Large intestine (tissue), 3 donors: ENCODE data around the gene ZNF280D. TPM values are rescaled to one million over a fixed set of nuclear protein-coding genes. Genes with fewer than 3 reads are reported as not detected.

ENCODE experiments used
- DNase-seq, 2 donors: peaks; one replicate each; pipeline versions ENCODE4 v3.0.0 to v3.0.0-alpha.2; 2013
- H3K27ac ChIP-seq: one replicate; pipeline ENCODE4 v1.5.1; 2013; ENCODE audit warnings: low read length
- H3K27me3 ChIP-seq: 2 replicates; pipeline ENCODE4 v1.6.1; 2013; ENCODE audit warnings: low read length; ENCODE audit not compliant: control insufficient read depth, insufficient read depth
- H3K36me3 ChIP-seq: 2 replicates; pipeline ENCODE4 v1.6.1; 2013; ENCODE audit warnings: low read length; ENCODE audit not compliant: control insufficient read depth, insufficient read depth
- H3K4me1 ChIP-seq: one replicate; pipeline ENCODE4 v1.6.1; 2013; ENCODE audit warnings: low read length; ENCODE audit not compliant: control insufficient read depth, insufficient read depth
- H3K4me3 ChIP-seq: one replicate; pipeline ENCODE4 v1.5.1; 2013; ENCODE audit warnings: low read length
- H3K9me3 ChIP-seq: one replicate; pipeline ENCODE4 v1.6.1; 2013; ENCODE audit warnings: mild to moderate bottlenecking, low read depth, low read length, moderate library complexity; ENCODE audit not compliant: control insufficient read depth
- WGBS: methylation state at CpG from one replicate; pipeline ENCODE4 v1.1.5; 2013; ENCODE audit warnings: low lambda C conversion rate; ENCODE audit not compliant: insufficient coverage; 5-methylcytosine and 5-hydroxymethylcytosine counted together
- polyA plus RNA-seq: library from polyadenylated mRNA; unstranded; fragments of 120-200 nt; gene quantifications from one replicate; pipeline ENCODE4 v1.2.1, GENCODE V29; 2013

The ZNF280D gene
- polyA plus RNA-seq, 1 donor: 43.7 TPM

DNA sequence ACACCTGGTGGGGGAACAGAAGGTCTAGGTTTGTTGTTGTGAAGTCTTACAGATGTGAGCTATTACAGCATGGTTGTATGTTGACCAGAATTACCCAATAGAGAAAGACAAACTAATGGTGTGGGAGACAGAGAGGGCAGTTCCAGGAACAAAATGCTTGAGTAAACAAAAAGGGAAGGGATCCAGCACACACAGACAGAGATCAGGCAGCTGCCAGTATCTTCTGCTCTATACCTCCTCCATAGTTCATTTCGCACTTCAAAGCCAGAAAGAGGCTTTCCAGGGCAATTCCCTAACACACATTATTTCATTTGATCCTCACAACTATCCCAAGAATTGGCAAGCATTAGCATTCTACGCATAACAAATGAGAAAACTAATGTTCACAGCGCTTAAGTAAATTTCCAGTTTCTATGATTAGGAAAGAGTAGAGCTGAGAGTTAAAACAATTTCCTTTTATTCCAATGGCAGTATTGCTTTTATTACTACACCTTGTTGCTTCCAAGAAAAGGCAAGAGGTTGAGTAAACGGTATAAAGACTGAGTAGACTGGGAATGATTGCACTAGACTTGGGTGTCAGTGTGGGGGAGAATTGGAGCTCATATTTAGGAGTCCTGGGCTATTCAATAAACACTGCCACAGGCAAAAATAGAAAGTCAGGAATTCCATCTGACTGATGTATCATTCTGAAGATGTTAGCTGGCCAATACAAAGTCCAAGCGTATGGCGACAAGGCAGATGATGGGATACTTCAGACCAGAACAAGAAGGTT, 39.7 kb upstream of the ZNF280D start:
- no peaks in the 10 kb centered on the region for H3K4me1 ChIP-seq
- H3K27me3 ChIP-seq: no peaks in the 10 kb centered on the region
- no peak overlapping the region for H3K27ac ChIP-seq
- DNase-seq: peak; percentile 9 to 22
- H3K9me3 ChIP-seq: no peaks in the 10 kb centered on the region
- no peaks in the 10 kb centered on the region for H3K36me3 ChIP-seq
- H3K4me3 ChIP-seq: no peak overlapping the region
- 51% methylated on average over 2 of the region's 6 CpGs for WGBS

DNA sequence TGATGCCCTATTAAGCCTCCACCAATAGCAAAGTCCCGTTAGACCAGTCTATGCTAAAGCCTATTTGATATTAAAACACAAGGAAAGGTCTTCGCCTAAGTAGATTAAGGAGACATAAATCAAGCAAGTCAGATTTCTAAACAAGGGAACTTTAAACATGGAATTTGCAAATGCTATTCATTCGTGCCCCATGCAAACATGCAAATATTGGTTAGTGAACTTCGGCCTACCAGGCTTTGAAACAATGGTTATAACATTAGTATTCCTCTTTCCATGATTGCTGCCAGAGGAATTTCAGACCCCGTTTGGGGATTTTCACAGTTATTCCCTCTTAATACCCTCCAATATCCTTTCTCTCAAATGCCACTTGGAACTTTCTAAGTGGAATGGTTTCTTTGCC, 36.9 kb upstream of the ZNF280D start:
- Histone ChIP-seq H3K36me3 (no peaks in the 10 kb centered on the region), H3K27me3 (no peaks in the 10 kb centered on the region), H3K27ac (no peak overlapping the region), H3K4me1 (no peaks in the 10 kb centered on the region), H3K4me3 (no peak overlapping the region), H3K9me3 (no peaks in the 10 kb centered on the region)
- WGBS: 100% methylated on average over 1 of the region's 5 CpGs
- DNase-seq: no peak

DNA sequence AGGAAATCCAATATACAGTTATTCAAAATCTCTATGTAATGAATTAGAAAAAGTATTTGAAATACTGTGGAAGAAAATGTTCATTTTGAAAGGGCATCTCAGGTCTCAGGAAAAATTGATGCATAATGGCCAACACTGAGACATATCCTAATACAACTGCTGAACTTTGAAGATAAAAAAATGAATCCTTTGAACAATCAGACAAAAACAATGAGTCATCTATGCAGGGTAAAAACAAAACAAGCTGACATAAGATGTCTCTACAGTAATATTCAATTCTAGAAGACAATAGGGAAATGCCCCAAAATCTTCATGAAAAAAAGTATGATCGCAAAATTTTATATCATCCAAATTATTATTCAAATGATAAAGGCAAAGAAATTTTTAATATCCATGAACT, 34.0 kb upstream of the ZNF280D start:
- H3K4me1 ChIP-seq: no peaks in the 10 kb centered on the region
- H3K4me3 ChIP-seq: no peak overlapping the region
- DNase-seq: no peak
- 83% methylated on average over 1 of the region's 1 CpG for WGBS
- no peaks in the 10 kb centered on the region for H3K27me3 ChIP-seq
- no peaks in the 10 kb centered on the region for H3K36me3 ChIP-seq
- H3K9me3 ChIP-seq: no peaks in the 10 kb centered on the region
- H3K27ac ChIP-seq: no peak overlapping the region

DNA sequence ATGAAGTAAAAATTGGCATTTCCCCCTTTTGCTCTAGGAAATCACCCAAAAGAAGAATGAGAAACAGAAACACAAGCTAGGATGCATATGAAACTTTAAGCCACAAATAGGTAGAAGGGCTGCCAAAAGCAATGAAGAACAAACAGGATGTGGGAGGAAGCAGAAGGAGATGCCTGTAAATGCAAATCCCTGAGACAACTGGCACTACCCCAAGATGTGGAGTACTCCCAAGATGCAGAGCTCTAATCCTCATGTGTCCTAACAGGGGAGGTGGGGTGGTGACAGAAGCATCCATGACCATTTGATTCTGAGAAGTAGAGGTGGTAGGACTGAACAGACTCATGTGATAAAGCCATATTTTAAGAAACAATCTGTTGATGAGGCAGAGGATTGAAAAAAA, 31.9 kb upstream of the ZNF280D start:
- H3K27me3 ChIP-seq: no peaks in the 10 kb centered on the region
- H3K36me3 ChIP-seq: no peaks in the 10 kb centered on the region
- H3K4me1 ChIP-seq: no peaks in the 10 kb centered on the region
- DNase-seq: peak in 1 of 2 donors; percentile 14
- no peaks in the 10 kb centered on the region for H3K9me3 ChIP-seq
- H3K27ac ChIP-seq: no peak overlapping the region
- H3K4me3 ChIP-seq: no peak overlapping the region

DNA sequence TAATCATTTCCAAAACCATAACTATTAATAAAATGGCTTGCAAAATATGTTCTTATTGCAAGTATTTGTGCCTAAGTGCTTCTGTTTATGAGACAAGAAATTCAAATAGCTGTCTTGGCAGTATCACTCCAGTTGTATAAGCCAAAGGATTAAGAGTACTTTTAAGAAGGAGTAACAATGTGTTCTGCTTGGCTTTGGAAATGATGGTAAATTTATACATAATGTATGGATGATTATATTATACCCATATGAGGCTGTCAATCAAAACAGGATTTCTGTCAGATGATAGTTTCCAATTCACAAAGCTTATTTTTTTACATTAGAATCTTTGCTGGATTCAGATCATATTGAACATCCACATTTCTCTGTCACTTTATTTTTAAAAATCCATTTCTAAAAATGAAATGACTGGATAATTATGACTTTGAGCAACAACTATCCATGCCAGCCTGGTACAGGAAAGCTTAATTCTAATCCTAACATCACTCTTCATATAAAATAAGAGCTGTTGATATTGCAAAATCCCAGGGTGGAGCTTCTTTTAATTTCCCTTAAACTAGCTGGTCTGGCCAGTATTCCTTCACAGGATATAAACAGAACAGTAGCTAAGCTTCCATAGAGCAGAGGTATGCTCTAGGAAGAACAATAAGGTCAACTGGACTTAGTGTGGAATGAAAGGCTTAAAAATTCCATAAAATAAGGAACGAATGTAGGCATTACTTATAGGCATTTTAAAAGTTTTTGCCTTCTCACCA, 30.0 kb upstream of the ZNF280D start:
- 78% methylated on average over 1 of the region's 1 CpG for WGBS
- Histone ChIP-seq H3K27me3 (no peaks in the 10 kb centered on the region), H3K9me3 (no peaks in the 10 kb centered on the region), H3K4me3 (no peak overlapping the region), H3K36me3 (no peaks in the 10 kb centered on the region), H3K4me1 (no peaks in the 10 kb centered on the region), H3K27ac (no peak overlapping the region)
- no peak for DNase-seq

DNA sequence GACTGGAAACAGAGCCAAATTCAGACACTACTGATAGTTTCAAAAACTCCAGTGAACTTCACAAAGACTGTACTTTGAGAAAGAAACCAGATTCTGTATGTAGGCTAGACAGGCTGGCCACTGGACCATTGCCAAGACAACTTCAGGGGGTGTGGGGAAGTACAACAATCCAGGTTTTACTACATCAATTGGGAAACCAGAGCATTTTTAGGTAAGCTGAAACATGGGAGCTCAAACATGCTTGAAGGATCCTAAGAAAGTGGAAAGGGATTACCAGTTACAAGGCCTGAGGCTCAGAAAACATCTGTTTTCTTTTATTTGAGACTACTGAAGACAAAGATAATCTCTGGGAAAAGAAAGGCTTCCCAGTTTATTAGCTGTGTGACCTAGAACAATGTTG, 26.9 kb upstream of the ZNF280D start:
- Histone ChIP-seq H3K4me1 (no peaks in the 10 kb centered on the region), H3K4me3 (no peak overlapping the region), H3K9me3 (no peaks in the 10 kb centered on the region), H3K36me3 (no peaks in the 10 kb centered on the region), H3K27me3 (no peaks in the 10 kb centered on the region), H3K27ac (no peak overlapping the region)
- no peak for DNase-seq

DNA sequence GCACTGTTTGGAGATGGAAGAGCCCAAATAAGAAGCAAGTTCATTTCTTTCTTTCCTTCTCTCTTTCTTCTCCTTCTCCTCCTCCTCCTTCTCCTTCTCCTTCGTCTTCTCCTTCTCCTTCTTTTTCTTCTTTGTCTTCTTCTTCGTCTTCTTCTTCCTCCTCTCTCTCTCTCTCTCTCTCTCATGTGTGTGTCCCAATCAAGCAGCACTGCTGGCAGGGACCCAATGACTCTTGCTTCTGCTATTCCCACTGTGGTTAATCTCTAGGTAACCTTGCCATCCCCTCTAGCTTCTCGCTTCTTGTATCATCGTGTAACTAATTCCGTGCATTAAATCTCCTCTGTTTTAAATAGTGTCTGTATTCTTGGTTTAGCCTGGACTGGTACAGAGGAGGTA, 26.1 kb upstream of the ZNF280D start:
- Histone ChIP-seq H3K36me3 (no peaks in the 10 kb centered on the region), H3K27ac (no peak overlapping the region), H3K4me3 (no peak overlapping the region), H3K27me3 (no peaks in the 10 kb centered on the region), H3K4me1 (no peaks in the 10 kb centered on the region), H3K9me3 (no peaks in the 10 kb centered on the region)
- 97% methylated on average over 3 of the region's 5 CpGs for WGBS
- DNase-seq: no peak

DNA sequence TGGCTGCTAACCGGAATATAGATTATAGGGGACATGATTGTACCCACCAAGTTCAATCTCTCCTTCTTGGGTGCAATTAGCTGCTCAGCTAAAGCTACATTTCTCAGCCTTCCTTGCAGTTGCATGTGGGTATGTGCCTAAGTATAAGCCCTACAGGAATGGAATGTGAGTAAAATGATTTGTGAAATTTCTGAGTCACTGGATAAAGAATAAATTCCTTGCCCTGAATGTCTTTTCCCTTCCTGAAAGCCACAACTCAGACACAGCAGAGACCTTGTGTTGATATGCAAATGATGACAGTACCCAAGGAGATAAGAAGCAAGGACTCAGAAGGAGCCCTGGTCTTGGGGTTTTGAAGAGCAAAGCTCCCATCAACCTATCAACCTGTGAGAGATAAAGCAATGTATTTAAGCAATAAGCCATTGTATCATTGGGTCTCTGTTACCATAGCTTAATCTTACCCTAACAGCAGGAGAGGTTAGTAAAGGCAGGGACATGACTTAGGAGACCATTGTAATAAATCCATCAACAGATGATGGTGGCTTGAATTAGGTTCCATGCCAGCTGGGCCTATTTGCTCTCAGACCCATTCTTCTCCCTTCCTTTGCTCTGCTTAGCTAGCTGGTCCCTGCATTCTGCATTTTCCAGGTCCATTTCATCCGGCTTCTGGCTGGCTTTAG, 25.6 kb upstream of the ZNF280D start:
- H3K27me3 ChIP-seq: no peaks in the 10 kb centered on the region
- no peak overlapping the region for H3K27ac ChIP-seq
- no peaks in the 10 kb centered on the region for H3K4me1 ChIP-seq
- no peak overlapping the region for H3K4me3 ChIP-seq
- DNase-seq: no peak
- H3K36me3 ChIP-seq: no peaks in the 10 kb centered on the region
- WGBS: 38% methylated on average over 1 of the region's 2 CpGs
- H3K9me3 ChIP-seq: no peaks in the 10 kb centered on the region

DNA sequence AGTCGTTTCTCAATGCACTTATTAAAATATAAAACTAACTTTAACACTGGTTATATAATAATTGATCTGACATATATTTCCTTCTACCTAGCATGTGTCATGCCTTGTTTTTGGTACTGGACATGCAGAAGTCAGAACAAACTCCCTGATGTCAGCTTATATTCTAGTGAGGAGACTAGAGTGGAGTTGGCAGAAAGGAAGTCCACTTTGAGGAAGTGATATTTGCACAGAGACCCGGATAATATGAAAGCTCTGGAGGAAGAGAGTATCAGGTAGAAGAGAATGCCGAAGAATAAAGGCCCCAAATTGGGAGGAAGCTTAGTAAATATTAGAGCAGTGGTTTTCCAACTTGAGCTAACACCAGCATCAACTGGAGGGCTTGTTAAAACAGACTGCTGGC, 24.6 kb upstream of the ZNF280D start:
- Histone ChIP-seq H3K4me1 (no peaks in the 10 kb centered on the region), H3K27ac (no peak overlapping the region), H3K36me3 (no peaks in the 10 kb centered on the region), H3K4me3 (no peak overlapping the region), H3K9me3 (no peaks in the 10 kb centered on the region), H3K27me3 (no peaks in the 10 kb centered on the region)
- WGBS: 86% methylated on average over 3 of the region's 3 CpGs
- no peak for DNase-seq

DNA sequence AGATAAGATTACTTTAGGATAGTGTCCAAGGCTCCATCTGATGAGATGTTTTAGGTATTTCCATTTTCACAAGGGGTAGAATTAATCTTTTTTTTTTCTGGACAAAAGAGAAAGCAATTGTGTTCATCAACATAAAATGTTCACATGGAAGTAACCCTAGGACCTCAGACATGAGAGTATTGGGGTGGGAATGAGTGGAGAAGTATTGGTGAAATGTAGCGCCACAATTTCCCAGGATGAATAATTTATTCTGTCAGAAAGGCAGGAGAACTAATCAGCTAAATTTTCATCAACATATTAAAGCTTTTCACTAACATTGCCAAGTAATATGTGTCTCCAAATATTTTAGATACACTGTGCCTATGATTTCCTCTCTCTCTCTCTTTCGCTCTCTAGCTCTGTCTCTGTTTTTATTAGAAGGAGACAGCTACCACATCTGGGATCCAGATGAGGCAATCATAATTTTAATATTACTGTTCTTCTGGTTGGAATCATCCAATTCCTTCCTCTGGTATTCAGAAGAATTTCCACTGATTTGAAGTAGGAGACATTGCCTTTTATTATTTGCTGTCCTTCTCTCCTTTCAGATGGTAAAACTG, 21.6 kb upstream of the ZNF280D start:
- Histone ChIP-seq H3K27ac (no peak overlapping the region), H3K27me3 (no peaks in the 10 kb centered on the region), H3K9me3 (no peaks in the 10 kb centered on the region), H3K36me3 (no peaks in the 10 kb centered on the region), H3K4me3 (no peak overlapping the region), H3K4me1 (no peaks in the 10 kb centered on the region)
- DNase-seq: no peak
- 100% methylated on average over 1 of the region's 2 CpGs for WGBS
